Kidney (tissue), 14 donors: Measurements from ENCODE around the gene FUT8. TPM values are rescaled to one million over a fixed set of nuclear protein-coding genes. Genes with fewer than 3 reads are reported as not detected.

Experiments used
- DNase-seq, 5 donors: peaks; one replicate each; pipeline ENCODE4 v3.0.0-alpha.2; 2013 to 2020
- FAIRE-seq: peaks from 2 replicates; lab custom pipeline; 2012; peaks lifted over from hg19 to GRCh38; lab: Jason Lieb, UNC
- H3K27ac ChIP-seq, 2 donors: one replicate each; pipeline ENCODE4 v1.7.0; 2013; ENCODE audit warnings: low read depth in 2 of 2, low read length in 2 of 2, inconsistent platforms in 1 of 2
- H3K27me3 ChIP-seq: one replicate; pipeline ENCODE4 v1.7.1; 2013; ENCODE audit warnings: low read length, inconsistent platforms; ENCODE audit not compliant: control insufficient read depth, insufficient read depth
- H3K36me3 ChIP-seq, 3 donors: one replicate each; pipeline versions ENCODE4 v1.7.0 to v1.7.1; 2013; ENCODE audit warnings: low read length in 3 of 3, control low read depth in 1 of 3, inconsistent platforms in 1 of 3; ENCODE audit not compliant: insufficient read depth in 3 of 3, control insufficient read depth in 2 of 3
- H3K4me1 ChIP-seq, 3 donors: one replicate each; pipeline versions ENCODE4 v1.7.0 to v1.7.1; 2013; ENCODE audit warnings: low read length in 3 of 3, inconsistent platforms in 1 of 3, low read depth in 1 of 3; ENCODE audit not compliant: control insufficient read depth in 2 of 3, insufficient read depth in 2 of 3
- H3K4me3 ChIP-seq, 3 donors: one replicate each; pipeline versions ENCODE4 v1.7.0 to v1.8.1; 2013; ENCODE audit warnings: low read length in 3 of 3, control low read depth in 1 of 3, inconsistent platforms in 1 of 3
- H3K9ac ChIP-seq, 3 donors: one replicate each; pipeline versions ENCODE4 v1.7.0 to v1.7.1; 2013; ENCODE audit warnings: low read length in 3 of 3, control low read depth in 1 of 3, inconsistent platforms in 1 of 3
- H3K9me3 ChIP-seq, 3 donors: one replicate each; pipeline versions ENCODE4 v1.7.0 to v1.7.1; 2013; ENCODE audit warnings: low read length in 3 of 3, control low read depth in 1 of 3, inconsistent platforms in 1 of 3; ENCODE audit not compliant: control insufficient read depth in 2 of 3, insufficient read depth in 1 of 3
- CTCF ChIP-seq: IDR thresholded peaks from 3 replicates; pipeline ENCODE4 v1.5.1; 2012; ENCODE audit warnings: mild to moderate bottlenecking, moderate library complexity, borderline replicate concordance; ENCODE audit not compliant: insufficient read depth; ENCODE audit errors: extremely low read depth
- intact Hi-C: fragments of 100-400 bp; cut with DNase I; formaldehyde crosslinking; loops from one replicate; pipeline ENCODE4 v1.11.1; 2022
- polyA plus RNA-seq: library from polyadenylated mRNA; stranded (reverse); fragments of 350-450 nt; fragmentation: Illumina TruSeq; extraction: RNeasy Lipid Tissue Mini Kit (QIAGEN cat#74804); gene quantifications from one replicate; pipeline ENCODE4 v1.2.3, GENCODE V29; 2014; ENCODE audit warnings: low read depth, low replicate concordance; ENCODE audit not compliant: insufficient read depth
- total RNA-seq: library from RNA; stranded (reverse); fragmentation: NEBNext Ultra II Directional; extraction: Animal tissue kit (Norgen Biotek cat#: 25700); gene quantifications from one replicate; pipeline ENCODE4 v1.2.1, GENCODE V29; 2021
- donor health status: control.
- donor health status: control.
- donor health status: control.
- donor health status: control.
- donor health status: control.
- donor health status: DM: yes; HTN: yes; CAD: no.
- donor health status: Normal renal cell carcinoma (clear cell type).

The FUT8 gene
- total and polyA plus RNA-seq, 2 donors from 2014 or later, result 8.2 to 49.6 TPM

GRCh38 chr14:65550779-65551643 lies 138.5 kb downstream of the FUT8 start:
- H3K27me3 ChIP-seq, result no peaks in the 10 kb centered on the region
- no peaks in the 10 kb centered on the region for H3K9me3 ChIP-seq
- no peak for TF ChIP-seq CTCF
- H3K4me3 ChIP-seq, result no peak overlapping the region
- H3K9ac ChIP-seq, result no peak overlapping the region
- no peak for FAIRE-seq
- DNase-seq, result no peak
- no peaks in the 10 kb centered on the region for H3K4me1 ChIP-seq
- H3K36me3 ChIP-seq, result no peaks in the 10 kb centered on the region
- intact Hi-C loops, result no loop called here
- no peak overlapping the region for H3K27ac ChIP-seq

- intact Hi-C loops, result no loop called here
- Histone ChIP-seq H3K27me3 (no peaks in the 10 kb centered on the region), H3K4me3 (no peak overlapping the region), H3K36me3 (no peaks in the 10 kb centered on the region), H3K27ac (no peak overlapping the region), H3K9ac (no peak overlapping the region), H3K9me3 (no peaks in the 10 kb centered on the region), H3K4me1 (no peaks in the 10 kb centered on the region)
- TF ChIP-seq CTCF, result no peak
- no peak for DNase-seq
- no peak for FAIRE-seq
Observed at GRCh38 chr14:65552724-65553123, 140.2 kb downstream of the FUT8 start.

- no peak for FAIRE-seq
- Histone ChIP-seq H3K4me3 (no peak overlapping the region), H3K27ac (no peak overlapping the region), H3K4me1 (no peaks in the 10 kb centered on the region), H3K36me3 (no peaks in the 10 kb centered on the region), H3K9ac (no peak overlapping the region), H3K9me3 (no peaks in the 10 kb centered on the region), H3K27me3 (no peaks in the 10 kb centered on the region)
- intact Hi-C loops, result no loop called here
- no peak for TF ChIP-seq CTCF
- no peak for DNase-seq
Observed at GRCh38 chr14:65554837-65555236, 142.3 kb downstream of the FUT8 start.
